ENCODE data around the gene SLC9A1. TPM values are rescaled to one million over a fixed set of nuclear protein-coding genes. Genes with fewer than 3 reads are reported as not detected.

SLC9A1 gene
- total and polyA plus RNA-seq, 2 of the 8 experiments (the other 6 are each of a cell fraction or from before 2014, with no cell fraction given): 11.3 to 25.1 TPM

GRCh38 chr1:27071049-27071416 lies 83.9 kb downstream of the SLC9A1 start (continued):
- TF ChIP-seq CTBP2 (IDR thresholded peaks at IDR 0.05; ENCODE audit: borderline replicate concordance, insufficient read depth, insufficient read length, low read length) (no peak), CBX8 (IDR thresholded peaks at IDR 0.05; ENCODE audit: borderline replicate concordance, low read depth, low read length) (no peak), JUN (IDR thresholded peaks at IDR 0.05; ENCODE audit: low read depth, low read length) (no peak), KDM5A (IDR thresholded peaks at IDR 0.05; ENCODE audit: low read length) (no peak), ATF3 (IDR thresholded peaks at IDR 0.05; ENCODE audit: insufficient read depth, low read depth, low read length) (no peak), SUZ12 (IDR thresholded peaks at IDR 0.05; ENCODE audit: low read length) (no peak)

All from H1 (cell line).